Inflammatory macrophage treated with lipopolysaccharide for 1 hour (primary cell): Measurements from ENCODE around the gene HLTF.
A peak's percentile ranks its signal among the peaks of the same experiment; 100 is the strongest.

Experiments used
- DNase-seq, 2 donors: peaks; one replicate each; pipeline ENCODE4 v3.0.0-alpha.2; 2020 to 2022

HLTF gene

DNA sequence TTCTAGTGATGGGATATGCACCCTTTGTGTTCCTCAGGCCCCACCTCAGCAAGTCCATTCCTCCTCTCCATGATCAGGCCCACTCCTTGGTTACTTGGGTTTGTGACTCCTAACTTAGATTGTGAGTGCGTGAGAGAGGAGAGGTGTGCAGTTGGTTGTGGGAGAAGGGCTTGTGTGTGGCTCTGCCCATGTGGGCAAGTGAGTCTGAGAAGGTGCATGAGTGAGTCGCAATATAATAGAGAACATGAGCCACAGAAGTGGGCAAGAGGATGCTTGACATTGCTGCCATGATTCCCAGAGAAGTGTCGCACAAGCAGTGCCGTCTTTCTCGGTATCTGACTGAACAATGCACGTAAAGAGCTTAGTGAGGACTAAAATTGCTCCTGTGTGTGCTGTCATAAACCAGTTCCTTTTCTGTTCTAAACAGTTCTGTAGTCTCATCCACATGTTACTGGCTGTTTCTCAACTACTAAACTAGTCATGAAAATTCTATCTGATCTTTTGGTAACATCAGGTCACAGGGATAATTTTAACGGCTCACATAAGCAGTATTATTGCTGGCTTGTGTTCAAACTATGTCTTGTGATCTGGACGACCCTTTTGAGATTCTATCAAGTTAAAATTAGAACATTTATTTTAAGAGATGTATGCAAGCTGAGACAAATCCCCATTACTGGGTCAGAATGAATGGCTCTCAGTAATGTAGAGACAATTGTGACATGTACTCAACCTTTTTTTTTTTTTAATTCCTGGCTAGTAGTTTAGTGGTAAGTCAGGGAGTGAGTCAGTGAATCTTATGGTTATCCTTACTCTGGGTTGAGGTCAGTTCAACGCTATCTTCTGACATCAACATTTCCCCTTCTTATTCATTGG, 69.4 kb downstream of the HLTF start:
- no peak for DNase-seq

DNA sequence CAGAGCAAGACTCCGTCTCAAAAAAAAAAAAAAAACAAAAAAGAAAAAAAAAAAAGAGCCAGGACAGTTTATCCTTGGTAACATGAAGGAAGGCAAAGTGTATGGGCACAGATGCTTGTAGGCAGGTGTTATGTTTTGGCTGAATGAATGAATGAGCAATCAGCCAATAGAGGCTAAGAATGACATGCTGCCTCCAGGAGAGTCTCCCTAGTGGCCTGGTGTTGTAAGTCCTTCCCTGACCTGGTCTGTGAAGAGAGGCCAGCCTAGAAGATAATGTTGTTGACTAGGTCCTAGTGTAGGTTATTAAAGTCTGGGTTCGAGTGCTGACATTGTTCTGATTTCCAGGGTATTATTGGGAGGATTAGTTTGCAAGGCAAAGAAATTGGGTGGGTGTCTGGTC, 70.1 kb downstream of the HLTF start:
- no peak for DNase-seq

DNA sequence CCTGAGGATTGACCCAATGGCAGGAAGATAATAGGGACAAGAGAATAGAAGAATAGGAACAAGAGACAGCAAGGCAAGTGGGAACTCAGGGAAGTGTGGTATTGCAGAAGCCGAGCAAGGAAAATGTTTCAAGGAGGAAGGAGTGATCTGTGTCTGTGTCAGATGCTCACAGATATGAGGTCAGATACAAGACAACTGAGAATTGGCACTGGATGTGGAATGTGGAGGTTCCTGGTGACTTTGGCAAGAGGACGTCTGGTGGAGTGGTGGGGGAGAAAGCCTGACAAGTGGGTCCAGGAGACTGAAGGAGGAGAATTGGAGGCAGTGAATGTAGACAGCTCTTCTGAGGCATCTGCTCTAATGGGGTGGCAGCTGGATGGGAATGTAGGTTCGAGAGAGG, 70.9 kb downstream of the HLTF start:
- peak in 1 of 2 donors; percentile 8 for DNase-seq

DNA sequence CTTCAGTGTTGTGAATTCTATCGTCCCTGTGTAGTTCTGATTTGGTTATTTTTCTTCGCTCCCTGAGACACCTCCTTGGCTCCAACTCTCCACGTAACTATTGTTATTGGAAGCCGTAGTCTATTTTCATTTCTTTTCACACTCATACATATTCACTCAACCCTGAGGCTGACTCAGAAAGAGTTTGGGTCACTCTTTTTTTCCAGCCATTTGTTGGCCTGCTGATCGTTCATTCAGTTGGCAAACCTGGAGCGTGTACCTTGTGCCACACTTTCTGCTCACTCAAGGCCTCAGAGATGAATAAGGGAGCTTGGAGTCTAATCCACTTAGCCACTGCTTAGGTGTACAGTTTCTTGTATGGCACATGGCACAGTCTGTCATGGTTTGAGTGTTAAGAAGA, 72.6 kb downstream of the HLTF start:
- DNase-seq, result no peak

DNA sequence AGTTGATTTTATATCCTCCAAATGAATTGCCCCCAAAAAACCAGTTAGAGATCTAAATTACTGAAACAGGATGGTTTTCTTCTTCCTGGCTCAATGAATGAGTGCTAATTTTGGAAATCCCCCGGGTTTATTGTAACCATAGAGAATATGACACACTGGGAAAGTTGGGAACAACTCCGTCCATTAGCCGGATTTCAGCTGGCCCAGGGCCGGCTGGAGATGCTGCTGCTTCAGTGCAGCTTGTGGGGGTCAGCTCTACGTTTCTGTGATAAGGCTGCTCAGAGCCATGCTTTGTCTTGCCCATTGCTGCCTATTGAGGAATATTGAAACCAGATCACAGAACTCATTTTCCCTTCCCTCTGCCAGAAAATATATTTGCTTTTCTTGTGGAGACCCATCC, 74.7 kb downstream of the HLTF start:
- no peak for DNase-seq

DNA sequence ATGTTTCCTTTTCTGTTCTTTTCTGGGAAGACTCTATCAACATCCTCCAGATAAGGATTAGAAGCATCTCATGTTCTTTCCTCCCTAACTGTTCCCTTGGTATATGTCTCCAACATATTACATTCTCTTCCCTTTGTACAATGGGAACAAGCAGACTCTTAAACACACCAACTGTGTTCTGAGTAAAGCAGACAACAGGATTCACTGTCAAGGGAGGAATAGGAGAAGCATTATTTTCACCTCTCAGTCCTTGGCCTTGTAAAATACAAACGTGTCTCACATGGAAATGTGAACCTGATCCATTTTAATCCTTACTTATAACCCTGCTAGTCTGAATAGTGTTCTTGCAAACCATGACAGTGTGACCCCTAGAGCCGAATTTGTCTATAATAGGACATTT, 75.4 kb downstream of the HLTF start:
- DNase-seq, result no peak

DNA sequence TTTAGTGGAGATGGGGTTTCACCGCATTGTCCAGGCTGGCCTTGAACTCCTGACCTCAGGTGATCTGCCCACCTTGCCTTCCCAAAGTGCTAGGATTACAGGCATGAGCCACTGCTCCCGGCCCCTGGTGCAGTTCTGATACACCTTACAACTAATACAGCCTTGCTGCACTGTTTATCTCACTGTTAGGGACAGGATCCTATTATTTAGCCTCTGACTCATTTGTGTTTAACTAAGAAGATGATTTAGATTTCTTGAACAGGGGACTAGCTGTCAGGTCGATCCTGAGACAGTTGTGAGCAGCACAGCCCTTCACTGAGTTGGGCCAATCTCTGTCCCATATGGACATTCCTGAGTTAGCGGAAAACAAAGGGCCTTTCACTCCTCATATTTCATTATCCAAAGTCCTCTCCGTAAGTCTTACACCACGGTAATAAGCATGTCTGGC, 75.8 kb downstream of the HLTF start:
- DNase-seq, result no peak

DNA sequence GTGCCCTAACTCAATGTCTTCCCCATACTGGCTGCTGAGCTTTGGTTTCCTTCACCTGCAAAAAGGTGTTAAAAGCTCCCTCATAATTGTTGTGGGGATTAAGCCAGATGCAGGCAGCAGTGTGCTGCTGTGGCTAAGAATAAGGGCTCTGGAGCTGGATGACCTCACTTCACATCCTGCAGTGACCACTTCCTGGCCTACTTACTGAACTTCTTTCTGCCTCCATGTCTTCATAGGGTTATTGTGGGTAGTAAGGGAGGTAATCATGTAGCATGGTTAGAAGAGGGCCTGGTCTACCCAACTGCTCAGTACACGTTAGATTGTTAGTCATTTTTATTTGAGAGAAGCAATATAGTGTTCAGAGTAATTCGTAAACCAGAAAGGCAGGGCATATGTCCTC, 76.6 kb downstream of the HLTF start:
- no peak for DNase-seq

DNA sequence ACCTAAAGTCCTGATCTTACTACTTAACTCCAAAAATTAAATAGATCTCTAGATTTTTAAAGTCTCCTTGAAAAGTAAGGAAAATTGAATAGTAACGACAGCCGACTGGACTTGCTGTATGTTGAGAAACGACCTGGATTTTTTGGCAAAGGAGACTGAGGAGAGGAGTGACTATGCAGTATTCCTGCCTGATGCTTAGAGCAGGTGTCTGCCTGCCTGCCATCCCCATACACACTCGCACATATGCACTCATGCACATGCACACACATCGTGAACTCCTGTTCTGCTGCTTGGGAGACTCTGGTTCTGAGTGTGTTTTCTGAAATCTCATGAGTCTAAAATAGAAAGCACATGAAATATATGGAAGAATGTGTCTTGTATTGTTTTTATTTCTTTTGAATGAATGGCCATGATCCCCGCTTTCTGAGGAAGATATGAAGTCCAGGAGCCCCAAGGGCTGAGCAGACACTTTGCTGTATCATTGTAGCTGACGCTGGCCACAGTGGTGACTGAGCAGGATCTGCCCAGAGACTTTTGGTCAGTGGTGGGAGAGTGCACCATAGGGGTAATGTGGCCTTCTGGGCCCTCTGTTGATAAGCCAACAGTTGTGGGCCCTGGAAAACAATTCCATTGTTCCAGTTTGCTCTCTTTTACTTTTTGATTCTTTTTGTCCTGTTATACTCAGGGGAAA, 78.6 kb downstream of the HLTF start:
- DNase-seq, result no peak

DNA sequence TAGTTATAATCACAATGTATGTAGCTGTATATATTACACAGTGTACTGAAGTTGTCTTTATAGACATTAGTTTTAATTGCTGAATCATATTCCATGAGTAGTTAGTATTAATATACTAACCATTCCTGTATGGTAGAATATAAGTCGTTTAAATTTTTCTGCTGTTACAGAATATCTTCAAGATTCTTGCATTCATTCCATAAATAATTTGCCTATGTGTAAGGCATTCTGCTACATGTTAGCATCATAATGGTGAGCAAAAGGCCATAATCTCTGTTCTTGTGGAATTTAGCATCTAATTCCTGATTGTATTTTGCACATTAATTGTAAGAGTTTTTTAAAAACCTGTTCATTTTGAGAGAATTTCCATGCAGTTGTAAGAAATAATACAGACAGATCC, 80.9 kb downstream of the HLTF start:
- no peak for DNase-seq

DNA sequence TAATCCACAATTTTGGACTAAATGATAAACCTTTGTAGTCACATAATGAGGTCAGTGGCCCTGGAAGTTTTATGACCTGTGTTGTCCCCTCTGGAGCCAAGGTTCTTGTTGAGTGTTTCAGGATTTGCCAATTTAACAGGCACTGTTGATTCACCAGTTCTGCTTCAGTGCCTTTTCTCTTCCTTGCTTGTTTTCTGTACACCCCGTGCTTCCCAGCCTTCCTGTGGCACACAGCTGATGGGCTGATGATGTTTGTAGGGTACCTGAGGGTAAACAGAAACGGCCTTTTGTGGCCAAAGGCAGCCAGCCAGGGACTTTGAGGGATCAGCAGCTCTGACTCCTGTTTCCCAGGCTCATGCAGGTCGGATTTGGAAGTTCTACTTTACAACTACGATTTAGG, 81.7 kb downstream of the HLTF start:
- no peak for DNase-seq

DNA sequence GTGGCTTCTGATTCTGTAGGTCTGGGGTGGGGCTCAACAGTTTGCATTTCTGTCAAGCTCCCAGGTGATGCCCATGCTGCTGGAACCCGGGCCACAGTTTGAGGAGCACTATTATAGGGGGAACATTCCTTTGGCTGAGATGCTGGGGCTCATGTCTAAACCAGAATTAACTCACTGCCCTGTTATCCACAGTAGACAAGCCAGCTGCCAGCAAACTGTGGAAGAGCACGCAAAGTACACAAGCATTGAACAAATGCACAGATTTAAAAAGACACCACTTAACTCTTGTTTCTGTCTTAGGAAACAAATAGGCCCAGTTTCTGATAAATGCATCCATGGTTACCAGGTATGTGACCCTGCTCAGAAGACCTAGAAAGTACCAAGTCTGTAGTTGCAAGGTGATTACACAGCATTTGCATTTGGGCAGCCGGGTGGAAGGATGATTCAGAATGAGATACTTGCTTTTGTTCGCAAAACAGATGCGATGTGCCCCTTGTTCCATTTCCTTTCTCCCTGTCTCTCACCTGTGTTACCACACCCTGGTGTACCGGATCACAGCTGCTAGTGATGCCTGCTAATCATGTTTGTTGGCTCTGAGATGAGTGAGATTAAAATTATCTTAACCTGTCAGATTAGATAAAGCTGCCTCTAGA, 82.6 kb downstream of the HLTF start:
- DNase-seq, result no peak

DNA sequence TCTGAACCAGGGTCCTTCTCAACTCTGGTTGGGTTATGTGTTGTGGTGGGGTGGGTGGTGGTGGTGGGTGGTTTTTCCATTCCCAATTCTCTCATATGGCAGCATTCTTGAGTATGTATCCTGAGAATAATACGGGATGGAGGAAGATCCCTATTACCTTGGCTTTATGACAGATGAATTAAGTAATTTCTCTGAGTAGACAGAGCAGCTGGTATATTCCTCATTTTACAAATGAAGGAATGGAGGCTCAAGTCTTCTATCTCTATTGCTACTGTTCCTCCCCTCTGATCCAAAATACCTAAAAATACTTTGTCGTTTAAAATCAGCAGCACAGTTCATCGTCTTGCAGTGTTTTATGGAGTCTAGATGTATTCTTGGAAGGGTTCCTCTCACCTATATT, 84.6 kb downstream of the HLTF start:
- DNase-seq, result no peak

DNA sequence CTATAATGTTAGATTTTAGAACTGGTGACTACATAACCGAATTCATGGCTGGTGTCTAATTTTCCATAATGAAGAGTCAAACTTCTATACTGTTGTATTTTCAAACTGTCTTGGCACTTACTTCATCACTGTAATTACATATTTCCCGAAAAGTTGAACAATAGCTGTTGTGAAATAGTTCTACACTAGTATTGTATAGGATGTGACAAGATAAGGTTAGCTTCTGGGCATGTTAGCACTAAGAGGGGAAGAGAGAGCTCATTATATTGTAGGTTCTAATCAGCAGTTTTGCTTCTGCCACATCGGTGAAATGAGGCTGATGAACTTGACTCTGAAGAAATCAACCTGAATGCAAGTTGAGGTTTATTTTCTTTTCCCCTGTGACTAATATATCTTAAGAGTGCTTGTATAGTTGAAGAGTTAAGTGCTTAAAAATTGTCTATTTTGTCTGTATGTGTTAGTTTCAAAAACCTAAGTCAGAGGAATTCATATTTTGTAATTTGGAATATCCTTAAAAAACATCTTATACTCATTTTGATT, 86.1 kb downstream of the HLTF start:
- DNase-seq, result peak; percentile 46 to 71

DNA sequence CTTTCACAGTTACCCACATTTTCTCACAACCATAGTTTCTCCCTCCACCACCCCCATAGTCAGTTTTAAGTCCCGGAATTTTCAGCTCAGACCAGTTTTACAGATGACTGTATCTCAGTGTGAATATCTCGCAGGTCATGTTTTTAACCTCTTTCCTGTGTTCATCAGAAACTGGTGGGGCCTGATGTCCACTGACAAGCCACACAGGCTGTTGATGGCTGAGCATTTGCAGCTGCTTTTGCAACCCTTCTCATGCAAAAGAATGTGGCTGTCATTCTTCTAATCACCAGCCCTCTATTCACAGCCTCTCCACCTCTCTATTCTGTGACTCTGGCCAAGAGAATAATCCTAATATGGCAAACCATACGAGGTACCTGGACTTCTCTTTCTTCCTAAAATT, 86.5 kb downstream of the HLTF start:
- no peak for DNase-seq

DNA sequence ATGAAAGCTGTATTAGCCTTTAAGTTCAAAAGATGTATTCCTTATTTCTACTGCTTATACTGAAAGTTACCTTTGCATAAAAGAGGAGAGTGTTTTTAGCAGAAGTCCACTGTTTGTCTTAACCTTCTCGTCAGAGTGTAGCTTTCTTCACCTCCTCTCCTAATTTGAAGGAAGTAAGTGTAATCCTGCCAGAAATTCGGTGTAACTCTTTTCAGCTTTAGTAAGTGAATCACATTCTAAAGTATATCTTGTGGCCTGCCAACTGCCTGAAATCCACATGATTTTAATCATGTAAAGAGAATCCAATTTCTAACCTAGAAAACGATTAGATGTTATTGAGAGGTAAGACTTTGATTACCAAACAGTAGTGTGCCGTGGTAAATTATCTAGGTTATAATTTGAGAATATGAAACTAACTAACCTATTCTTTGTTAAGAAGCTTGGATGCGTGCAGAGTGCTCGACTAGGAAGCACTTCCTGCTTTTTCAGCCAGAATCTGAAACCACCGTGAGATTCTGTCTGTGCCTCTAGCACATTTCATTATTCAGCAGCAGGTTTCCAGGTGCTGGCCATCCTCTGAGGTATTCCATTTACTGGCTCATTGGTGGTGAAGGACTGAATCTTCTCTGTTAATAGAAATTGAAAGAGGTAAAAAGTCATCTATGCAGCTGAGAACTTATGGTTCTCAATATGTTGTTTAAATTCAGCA, 87.5 kb downstream of the HLTF start:
- peak in 1 of 2 donors; percentile 20 for DNase-seq

DNA sequence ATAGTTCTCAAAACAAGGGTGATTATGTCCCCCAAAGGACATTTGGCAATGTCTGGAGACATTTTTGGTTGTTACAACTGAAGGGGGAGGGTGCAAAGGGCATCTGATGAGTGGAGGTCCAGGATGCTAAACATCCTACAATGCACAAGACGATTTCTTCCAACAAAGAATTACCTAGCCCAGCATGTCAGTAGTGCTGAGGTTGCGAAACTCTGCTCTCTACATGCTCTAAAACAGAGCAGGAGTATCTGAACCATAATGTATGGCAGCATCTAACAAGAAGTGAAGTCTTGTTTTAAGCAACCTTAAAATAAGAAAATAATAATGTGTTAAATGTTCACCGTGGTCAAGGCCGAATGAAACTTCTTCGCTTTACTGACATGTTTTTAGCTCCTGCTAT, 88.0 kb downstream of the HLTF start:
- no peak for DNase-seq

DNA sequence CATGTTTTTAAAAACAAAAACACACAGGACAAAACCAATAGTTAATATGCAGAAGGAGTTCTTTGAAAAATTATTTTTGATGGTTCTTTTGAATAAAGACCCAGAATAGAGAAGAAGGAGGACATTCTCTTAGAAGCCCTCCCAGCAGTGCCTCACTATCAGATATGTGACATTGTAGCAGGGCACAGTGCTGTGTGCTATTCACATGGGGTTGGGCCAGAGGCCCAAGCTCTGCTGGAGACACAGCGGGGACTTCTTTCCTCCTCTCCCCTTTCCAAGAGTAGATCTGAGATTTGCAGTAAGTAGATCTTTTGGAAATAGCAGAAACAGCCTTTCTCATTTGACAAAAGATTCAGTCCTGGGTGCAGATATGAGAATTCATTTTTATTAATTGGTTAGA, 88.7 kb downstream of the HLTF start:
- DNase-seq, result no peak

DNA sequence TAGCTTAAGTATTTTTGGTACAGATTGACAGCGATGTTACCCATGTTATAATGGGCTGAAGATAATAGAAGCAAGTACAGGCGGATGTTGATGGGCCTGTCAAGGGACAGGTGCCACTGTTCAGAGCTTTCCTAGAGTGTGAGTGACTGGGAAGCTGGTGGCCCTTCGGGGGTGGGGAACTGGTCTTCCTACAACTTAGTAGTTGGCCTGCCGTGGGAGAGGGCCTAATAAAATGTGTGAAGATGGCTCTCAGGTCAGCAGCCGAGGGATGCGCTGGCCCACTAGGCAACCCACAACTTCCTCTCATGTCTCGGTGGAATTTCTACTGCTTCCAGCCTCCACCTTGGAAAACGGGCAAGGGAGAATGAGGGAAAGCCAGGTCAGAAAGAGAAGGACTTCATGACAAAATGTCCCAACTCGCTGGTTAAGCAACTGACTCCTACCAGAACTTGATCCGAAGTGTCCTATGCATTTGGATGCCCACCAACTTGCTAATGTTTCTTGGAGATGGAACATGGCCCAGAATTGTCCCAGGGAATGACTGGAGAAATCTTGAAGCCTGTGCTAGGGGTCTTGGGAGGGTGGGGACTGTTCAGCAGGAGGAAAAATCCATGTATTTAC, 93.6 kb downstream of the HLTF start:
- DNase-seq, result no peak

DNA sequence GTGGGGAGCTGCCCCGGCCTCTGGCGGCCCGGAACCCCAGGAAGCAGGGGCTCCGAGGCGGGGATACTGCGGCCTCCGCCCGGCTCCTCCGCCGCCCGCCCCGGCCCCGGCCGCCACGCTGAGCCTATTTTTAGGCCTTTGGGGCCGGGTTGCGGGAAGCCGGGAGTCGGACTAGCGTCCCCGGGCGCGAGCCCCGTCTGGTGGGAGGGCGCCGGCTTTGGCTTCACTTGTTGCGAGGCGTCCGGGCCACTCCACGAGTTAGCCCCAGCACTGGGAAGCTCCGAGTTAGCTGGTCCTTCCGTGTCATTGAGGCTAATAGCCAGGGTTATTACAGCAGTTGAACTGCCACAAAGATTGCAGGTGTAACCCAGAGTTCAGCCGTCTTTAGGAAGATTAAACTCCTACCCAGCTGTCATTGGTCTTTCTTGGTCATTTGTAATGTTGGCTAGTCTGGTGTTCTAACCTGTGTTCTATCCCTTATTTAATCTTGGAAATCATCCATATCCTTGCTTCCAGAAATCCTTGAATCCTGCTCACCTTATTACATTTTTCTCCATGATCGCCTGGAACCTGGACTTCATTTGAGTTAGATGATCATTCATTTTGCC, 94.2 kb downstream of the HLTF start:
- DNase-seq, result peak; percentile 40 to 45

DNA sequence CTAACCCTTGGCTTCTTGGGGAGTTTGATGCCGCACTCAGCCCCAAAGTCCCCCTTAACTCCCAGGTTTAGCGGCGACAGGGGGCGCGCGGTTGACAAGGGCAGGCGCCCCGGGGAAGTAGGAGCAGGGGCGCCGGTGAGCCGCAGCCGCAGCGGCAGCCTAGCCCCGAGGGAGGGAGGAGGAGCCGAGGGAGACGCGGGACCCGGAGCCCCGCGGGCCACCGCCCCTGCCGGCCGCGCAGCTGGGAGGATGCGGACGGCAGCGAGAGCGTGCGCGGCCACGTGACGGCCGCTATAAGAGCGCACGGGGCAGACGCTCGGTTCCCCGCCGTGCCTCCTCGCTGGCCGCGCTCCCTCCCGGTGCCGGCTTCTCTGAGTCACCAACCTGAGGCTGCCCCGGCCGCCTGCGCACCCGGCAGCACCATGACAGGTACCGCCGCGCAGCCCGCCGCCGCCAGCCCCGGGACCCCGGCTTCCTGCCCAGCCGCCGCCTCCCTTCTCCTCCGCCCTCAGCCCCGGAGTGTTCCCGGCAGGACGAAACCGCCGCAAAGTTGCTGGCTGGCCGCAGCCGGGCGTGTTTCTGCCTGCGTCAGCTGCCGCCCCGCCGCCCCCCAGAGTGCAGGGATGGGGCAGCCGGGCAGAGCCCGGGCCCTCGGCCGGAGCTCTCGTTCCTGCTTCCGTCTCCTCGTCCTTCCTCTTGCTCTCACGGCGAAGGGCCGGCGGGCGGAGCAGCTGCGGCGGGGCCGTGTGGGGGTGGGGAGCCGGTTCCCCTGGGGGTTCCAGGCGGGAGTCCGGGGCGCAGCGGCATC, 94.9 kb downstream of the HLTF start, which contains the start of gene GYG1:
TSS of gene GYG1 (plus strand) at position 322 of the 808 bp plus-strand sequence. CDS start at position 423, 101 bp downstream.
- DNase-seq, result peak; percentile 52 to 58
